PFSK-1 (cell line): Measurements from ENCODE around the gene SEC61G.

Source experiments
- FOXP2 ChIP-seq: optimal IDR thresholded peaks from 2 replicates; pipeline ENCODE3; 2011; ENCODE audit warnings: borderline replicate concordance, control low read depth, inconsistent platforms; ENCODE audit not compliant: insufficient read depth; ENCODE audit errors: extremely low read length, extremely low read depth
- POLR2AphosphoS5 ChIP-seq: IDR thresholded peaks from 2 replicates; pipeline ENCODE4 v1.6.1; 2012; ENCODE audit warnings: low read depth, mild to moderate bottlenecking, control low read depth, low read length, moderate library complexity
- SIN3A ChIP-seq: IDR thresholded peaks from 2 replicates; pipeline ENCODE4 v1.6.1; 2012; ENCODE audit warnings: mild to moderate bottlenecking, low read length, moderate library complexity, borderline replicate concordance; ENCODE audit not compliant: insufficient read depth
- TAF1 ChIP-seq: IDR thresholded peaks from 2 replicates; pipeline ENCODE4 v1.6.1; 2012; ENCODE audit warnings: low read length, control low read depth, borderline replicate concordance; ENCODE audit not compliant: insufficient read depth
- TF ChIP-seq, protein P1 (sequence below), 2 experiments: IDR thresholded peaks; 2 replicates each; pipeline versions ENCODE4 v1.6.1 to v1.8.0; 2011 to 2012; ENCODE audit warnings: low read depth in 2 of 2, low read length in 2 of 2, control low read depth in 1 of 2, inconsistent platforms in 1 of 2, mild to moderate bottlenecking in 1 of 2, moderate library complexity in 1 of 2; ENCODE audit not compliant: insufficient read depth in 1 of 2

The SEC61G gene

DNA sequence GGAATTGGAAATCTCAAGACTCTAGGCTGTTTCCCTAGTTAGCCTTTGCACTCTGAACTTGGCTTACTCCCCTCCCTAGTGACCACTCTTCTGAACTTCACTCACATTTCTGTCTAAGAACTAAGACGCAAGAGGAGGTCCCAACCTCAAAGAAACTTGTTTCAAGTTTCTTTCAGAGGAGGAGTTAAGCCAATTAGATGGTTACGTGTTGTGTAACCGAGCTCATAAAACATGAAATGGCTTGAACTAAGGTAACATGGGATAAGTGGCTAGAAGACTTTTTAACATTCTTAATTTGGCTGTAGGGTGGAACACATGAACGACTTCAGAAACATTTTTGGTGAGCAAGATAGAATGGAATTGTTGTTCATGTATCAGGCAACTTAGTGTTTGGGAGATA, 39.5 kb upstream of the SEC61G start:
- no peak for TF ChIP-seq FOXP2
- no peak for TF ChIP-seq SIN3A
- TF ChIP-seq TAF1 = no peak
- TF ChIP-seq, protein P1, sequence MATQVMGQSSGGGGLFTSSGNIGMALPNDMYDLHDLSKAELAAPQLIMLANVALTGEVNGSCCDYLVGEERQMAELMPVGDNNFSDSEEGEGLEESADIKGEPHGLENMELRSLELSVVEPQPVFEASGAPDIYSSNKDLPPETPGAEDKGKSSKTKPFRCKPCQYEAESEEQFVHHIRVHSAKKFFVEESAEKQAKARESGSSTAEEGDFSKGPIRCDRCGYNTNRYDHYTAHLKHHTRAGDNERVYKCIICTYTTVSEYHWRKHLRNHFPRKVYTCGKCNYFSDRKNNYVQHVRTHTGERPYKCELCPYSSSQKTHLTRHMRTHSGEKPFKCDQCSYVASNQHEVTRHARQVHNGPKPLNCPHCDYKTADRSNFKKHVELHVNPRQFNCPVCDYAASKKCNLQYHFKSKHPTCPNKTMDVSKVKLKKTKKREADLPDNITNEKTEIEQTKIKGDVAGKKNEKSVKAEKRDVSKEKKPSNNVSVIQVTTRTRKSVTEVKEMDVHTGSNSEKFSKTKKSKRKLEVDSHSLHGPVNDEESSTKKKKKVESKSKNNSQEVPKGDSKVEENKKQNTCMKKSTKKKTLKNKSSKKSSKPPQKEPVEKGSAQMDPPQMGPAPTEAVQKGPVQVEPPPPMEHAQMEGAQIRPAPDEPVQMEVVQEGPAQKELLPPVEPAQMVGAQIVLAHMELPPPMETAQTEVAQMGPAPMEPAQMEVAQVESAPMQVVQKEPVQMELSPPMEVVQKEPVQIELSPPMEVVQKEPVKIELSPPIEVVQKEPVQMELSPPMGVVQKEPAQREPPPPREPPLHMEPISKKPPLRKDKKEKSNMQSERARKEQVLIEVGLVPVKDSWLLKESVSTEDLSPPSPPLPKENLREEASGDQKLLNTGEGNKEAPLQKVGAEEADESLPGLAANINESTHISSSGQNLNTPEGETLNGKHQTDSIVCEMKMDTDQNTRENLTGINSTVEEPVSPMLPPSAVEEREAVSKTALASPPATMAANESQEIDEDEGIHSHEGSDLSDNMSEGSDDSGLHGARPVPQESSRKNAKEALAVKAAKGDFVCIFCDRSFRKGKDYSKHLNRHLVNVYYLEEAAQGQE (IDR thresholded peaks at IDR 0.05; ENCODE audit: insufficient read depth in 1 of 2, low read depth in 2 of 2, low read length in 2 of 2) = no peak
- no peak for TF ChIP-seq POLR2AphosphoS5

GRCh38 chr7:54796853-54797252, 37.8 kb upstream of the SEC61G start:
- no peak for TF ChIP-seq TAF1
- no peak for TF ChIP-seq POLR2AphosphoS5
- TF ChIP-seq, protein P1 (IDR thresholded peaks at IDR 0.05; ENCODE audit: insufficient read depth in 1 of 2, low read depth in 2 of 2, low read length in 2 of 2) = no peak
- TF ChIP-seq SIN3A = no peak
- no peak for TF ChIP-seq FOXP2

- no peak for TF ChIP-seq FOXP2
- TF ChIP-seq TAF1 = no peak
- no peak for TF ChIP-seq POLR2AphosphoS5
- TF ChIP-seq, protein P1 (IDR thresholded peaks at IDR 0.05; ENCODE audit: insufficient read depth in 1 of 2, low read depth in 2 of 2, low read length in 2 of 2) = no peak
- TF ChIP-seq SIN3A = no peak
These were observed 37.1 kb upstream of the SEC61G start for GRCh38 chr7:54796150-54796549.

- TF ChIP-seq POLR2AphosphoS5 (no peak), FOXP2 (no peak), TAF1 (no peak), SIN3A (no peak)
- TF ChIP-seq, protein P1 (IDR thresholded peaks at IDR 0.05; ENCODE audit: insufficient read depth in 1 of 2, low read depth in 2 of 2, low read length in 2 of 2) = no peak
These were observed 33.4 kb upstream of the SEC61G start for GRCh38 chr7:54792383-54792782.

DNA sequence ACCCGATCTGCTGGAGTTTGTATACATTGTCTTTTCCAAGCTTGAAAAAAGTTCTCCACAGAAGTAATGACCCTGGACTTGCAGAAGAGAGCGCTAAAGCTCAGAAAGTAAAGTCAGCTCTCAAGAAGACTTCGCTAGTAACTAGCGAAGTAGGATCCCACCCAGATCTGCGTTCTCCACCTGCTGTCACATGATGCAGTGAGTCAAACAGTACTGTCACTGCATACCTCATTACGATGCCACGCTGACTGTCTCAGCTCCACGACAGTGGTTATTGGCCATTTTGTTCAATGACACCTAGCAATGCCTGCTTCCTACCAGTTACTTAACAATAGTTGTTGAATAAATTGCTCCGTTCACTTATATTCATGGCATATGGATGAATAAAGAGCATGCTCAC, 29.7 kb upstream of the SEC61G start:
- no peak for TF ChIP-seq TAF1

- no peak for TF ChIP-seq TAF1
These were observed 26.2 kb upstream of the SEC61G start for GRCh38 chr7:54785261-54785660.
